DND-41 (cell line): ENCODE measurements around the gene ERH.

Experiments used
- EZH2 ChIP-seq: IDR thresholded peaks from 3 replicates; pipeline ENCODE4 v1.6.1; 2012; ENCODE audit warnings: borderline replicate concordance, low read depth, mild to moderate bottlenecking, moderate library complexity, low read length, inconsistent platforms; ENCODE audit not compliant: severe bottlenecking
- TF ChIP-seq, protein P1 (sequence below): IDR thresholded peaks from 2 replicates; pipeline ENCODE4 v1.5.1; 2012; ENCODE audit warnings: borderline replicate concordance, low read length, moderate library complexity, mild to moderate bottlenecking; ENCODE audit not compliant: poor library complexity, severe bottlenecking; ENCODE audit errors: extremely low read depth

DNA sequence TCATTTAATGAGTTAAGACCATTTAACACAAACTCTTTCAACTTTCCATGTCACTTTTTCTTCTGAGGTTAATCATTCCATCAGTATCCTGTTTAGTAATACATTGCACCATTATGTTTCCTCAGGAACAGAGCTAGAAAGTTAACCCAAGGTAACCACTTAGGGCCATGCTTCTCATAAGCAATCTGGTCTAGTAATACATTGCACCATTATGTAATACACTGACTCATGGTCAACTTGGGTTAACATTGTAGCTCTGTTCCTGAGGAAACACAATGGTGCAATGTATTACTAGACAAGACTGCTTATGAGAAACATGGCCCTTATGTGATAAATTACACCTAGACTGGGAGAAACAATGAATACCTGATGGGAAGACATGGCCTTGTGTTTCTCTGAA lies 21.7 kb downstream of the ERH start:
- TF ChIP-seq, protein P1, sequence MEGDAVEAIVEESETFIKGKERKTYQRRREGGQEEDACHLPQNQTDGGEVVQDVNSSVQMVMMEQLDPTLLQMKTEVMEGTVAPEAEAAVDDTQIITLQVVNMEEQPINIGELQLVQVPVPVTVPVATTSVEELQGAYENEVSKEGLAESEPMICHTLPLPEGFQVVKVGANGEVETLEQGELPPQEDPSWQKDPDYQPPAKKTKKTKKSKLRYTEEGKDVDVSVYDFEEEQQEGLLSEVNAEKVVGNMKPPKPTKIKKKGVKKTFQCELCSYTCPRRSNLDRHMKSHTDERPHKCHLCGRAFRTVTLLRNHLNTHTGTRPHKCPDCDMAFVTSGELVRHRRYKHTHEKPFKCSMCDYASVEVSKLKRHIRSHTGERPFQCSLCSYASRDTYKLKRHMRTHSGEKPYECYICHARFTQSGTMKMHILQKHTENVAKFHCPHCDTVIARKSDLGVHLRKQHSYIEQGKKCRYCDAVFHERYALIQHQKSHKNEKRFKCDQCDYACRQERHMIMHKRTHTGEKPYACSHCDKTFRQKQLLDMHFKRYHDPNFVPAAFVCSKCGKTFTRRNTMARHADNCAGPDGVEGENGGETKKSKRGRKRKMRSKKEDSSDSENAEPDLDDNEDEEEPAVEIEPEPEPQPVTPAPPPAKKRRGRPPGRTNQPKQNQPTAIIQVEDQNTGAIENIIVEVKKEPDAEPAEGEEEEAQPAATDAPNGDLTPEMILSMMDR, result no peak
- TF ChIP-seq EZH2, result no peak
